ENCODE measurements around the gene GCDH.

The GCDH gene

GRCh38 chr19:12864143-12864542, 26.8 kb upstream of the GCDH start:
- H3K4me3 ChIP-seq (ENCODE audit: low read depth, low read length) = no peak overlapping the region
- no peaks in the 10 kb centered on the region for H3K4me1 ChIP-seq
- H3K36me3 ChIP-seq (ENCODE audit: control insufficient read depth, insufficient read depth, low read length) = no peaks in the 10 kb centered on the region
- no peak for TF ChIP-seq CTCF (IDR thresholded peaks at IDR 0.05)
- H3K27ac ChIP-seq = no peak overlapping the region
- no peak overlapping the region for H3K9ac ChIP-seq
- H3K27me3 ChIP-seq (ENCODE audit: control insufficient read depth, insufficient read depth, low read length) = no peaks in the 10 kb centered on the region
- no peak overlapping the region for H3K4me2 ChIP-seq (ENCODE audit: low read length)
- H3K9me3 ChIP-seq (ENCODE audit: control insufficient read depth, low read length) = no peaks in the 10 kb centered on the region
- no peaks in the 10 kb centered on the region for H3K79me2 ChIP-seq
- no peak overlapping the region for H2AFZ ChIP-seq

GRCh38 chr19:12864721-12865715, 25.9 kb upstream of the GCDH start:
- Histone ChIP-seq H3K27me3 (ENCODE audit: control insufficient read depth, insufficient read depth, low read length) (no peaks in the 10 kb centered on the region), H3K4me2 (ENCODE audit: low read length) (no peak overlapping the region), H3K36me3 (ENCODE audit: control insufficient read depth, insufficient read depth, low read length) (no peaks in the 10 kb centered on the region), H3K4me3 (ENCODE audit: low read depth, low read length) (no peak overlapping the region), H3K9me3 (ENCODE audit: control insufficient read depth, low read length) (no peaks in the 10 kb centered on the region), H3K9ac (no peak overlapping the region), H3K27ac (no peak overlapping the region), H2AFZ (no peak overlapping the region), H3K79me2 (no peaks in the 10 kb centered on the region), H3K4me1 (no peaks in the 10 kb centered on the region)
- TF ChIP-seq CTCF (IDR thresholded peaks at IDR 0.05) = no peak

- Histone ChIP-seq H3K9ac (no peak overlapping the region), H3K4me1 (no peaks in the 10 kb centered on the region), H3K4me3 (ENCODE audit: low read depth, low read length) (no peak overlapping the region), H3K4me2 (ENCODE audit: low read length) (no peak overlapping the region), H3K36me3 (ENCODE audit: control insufficient read depth, insufficient read depth, low read length) (no peaks in the 10 kb centered on the region), H3K27ac (no peak overlapping the region), H3K27me3 (ENCODE audit: control insufficient read depth, insufficient read depth, low read length) (no peaks in the 10 kb centered on the region), H3K79me2 (no peaks in the 10 kb centered on the region), H3K9me3 (ENCODE audit: control insufficient read depth, low read length) (no peaks in the 10 kb centered on the region), H2AFZ (no peak overlapping the region)
- no peak for TF ChIP-seq CTCF (IDR thresholded peaks at IDR 0.05)
These were observed 25.1 kb upstream of the GCDH start for GRCh38 chr19:12865746-12866415.

GRCh38 chr19:12866416-12867119, 24.4 kb upstream of the GCDH start:
- Histone ChIP-seq H3K9me3 (ENCODE audit: control insufficient read depth, low read length) (no peaks in the 10 kb centered on the region), H3K27ac (no peak overlapping the region), H2AFZ (no peak overlapping the region), H3K27me3 (ENCODE audit: control insufficient read depth, insufficient read depth, low read length) (no peaks in the 10 kb centered on the region), H3K4me3 (ENCODE audit: low read depth, low read length) (no peak overlapping the region), H3K4me1 (no peaks in the 10 kb centered on the region), H3K4me2 (ENCODE audit: low read length) (no peak overlapping the region), H3K36me3 (ENCODE audit: control insufficient read depth, insufficient read depth, low read length) (no peaks in the 10 kb centered on the region), H3K79me2 (no peaks in the 10 kb centered on the region), H3K9ac (no peak overlapping the region)
- no peak for TF ChIP-seq CTCF (IDR thresholded peaks at IDR 0.05)

Measured in parathyroid adenoma (tissue), 2 donors.